Endothelial cell of umbilical vein (primary cell): ENCODE measurements around the gene DOCK8. TPM values are rescaled to one million over a fixed set of nuclear protein-coding genes. Genes with fewer than 3 reads are reported as not detected.

Source experiments
- BruUV-seq: library from RNA; stranded (reverse); fragments of 400-500 nt; replicated peaks from 2 replicates; lab custom pipeline; 2021; lab: Mats Ljungman, UMichigan
- CTCF ChIA-PET: fragments of 300-600, 350-600 bp; sonication (Branson Sonifier 250); formaldehyde crosslinking; loops from one replicate; lab custom pipeline; 2021; ENCODE audit warnings: antibody characterized with exemption, inconsistent platforms; lab: Charles Lee
- POLR2A ChIA-PET: fragments of 300-600, 350-600 bp; sonication (Branson Sonifier 250); formaldehyde crosslinking; loops from one replicate; lab custom pipeline; 2021; ENCODE audit warnings: antibody characterized with exemption, inconsistent platforms; lab: Charles Lee
- DNase-seq: peaks from one replicate; pipeline ENCODE4 v3.0.0-alpha.2; 2011; ENCODE audit warnings: low read depth, low spot score
- FAIRE-seq: peaks from 2 replicates; lab custom pipeline; 2011; peaks lifted over from hg19 to GRCh38; lab: Jason Lieb, UNC
- H2AFZ ChIP-seq: 2 replicates; pipeline ENCODE4 v1.6.0; 2012; ENCODE audit warnings: low read depth, low read length, control low read depth, inconsistent platforms
- H3K27ac ChIP-seq: 2 replicates; pipeline ENCODE4 v1.5.1; 2011; ENCODE audit warnings: low read depth, mild to moderate bottlenecking, control low read depth, low read length, moderate library complexity; ENCODE audit not compliant: insufficient read depth
- H3K27me3 ChIP-seq, 2 experiments: 2 replicates each; pipeline versions ENCODE4 v1.6.0 to v1.6.1; 2011; ENCODE audit warnings: low read length in 2 of 2, mixed read lengths in 1 of 2; ENCODE audit not compliant: control insufficient read depth in 2 of 2, insufficient read depth in 2 of 2
- H3K36me3 ChIP-seq, 2 experiments: 2 replicates in 1 of 2; 3 replicates in 1 of 2; pipeline ENCODE4 v1.5.1; 2011; ENCODE audit warnings: low read length in 2 of 2, mild to moderate bottlenecking in 1 of 2, moderate library complexity in 1 of 2; ENCODE audit not compliant: control insufficient read depth in 2 of 2, insufficient read depth in 2 of 2; ENCODE audit errors: extremely low read depth in 1 of 2
- H3K4me1 ChIP-seq: 3 replicates; pipeline ENCODE4 v1.5.1; 2011; ENCODE audit warnings: mild to moderate bottlenecking, low read length; ENCODE audit not compliant: control insufficient read depth, insufficient read depth; ENCODE audit errors: extremely low read depth
- H3K4me2 ChIP-seq: 2 replicates; pipeline ENCODE4 v1.6.1; 2011; ENCODE audit warnings: low read length, control low read depth, mixed read lengths; ENCODE audit not compliant: insufficient read depth
- H3K4me3 ChIP-seq, 3 experiments: fragments of 200-600 bp in 1 of 3; sonication (generic), shearing (Covaris generic) in 1 of 3; replicated peaks in 1 of 3; 2 replicates each; pipeline ENCODE4 v1.5.1; 2011 to 2016; ENCODE audit warnings: control low read depth in 3 of 3, low read length in 3 of 3, mild to moderate bottlenecking in 2 of 3, inconsistent platforms in 1 of 3, low read depth in 1 of 3, moderate library complexity in 1 of 3; ENCODE audit not compliant: insufficient read depth in 1 of 3
- H3K79me2 ChIP-seq: 2 replicates; pipeline ENCODE4 v1.6.0; 2012; ENCODE audit warnings: low read length, inconsistent platforms; ENCODE audit not compliant: control insufficient read depth, insufficient read depth
- H3K9ac ChIP-seq: replicated peaks from 2 replicates; pipeline ENCODE3; 2011; ENCODE audit warnings: low read length, control low read depth; ENCODE audit not compliant: insufficient read depth; ENCODE audit errors: extremely low read depth
- H3K9me1 ChIP-seq: replicated peaks from 3 replicates; pipeline ENCODE4 v1.6.0; 2011; ENCODE audit warnings: mild to moderate bottlenecking, low read length; ENCODE audit not compliant: control insufficient read depth, insufficient read depth; ENCODE audit errors: extremely low read depth
- H3K9me3 ChIP-seq: replicated peaks from 2 replicates; pipeline ENCODE4 v1.5.1; 2012; ENCODE audit warnings: low read length, inconsistent platforms; ENCODE audit not compliant: control insufficient read depth, insufficient read depth
- H4K20me1 ChIP-seq: replicated peaks from 2 replicates; pipeline ENCODE3; 2011; ENCODE audit warnings: mild to moderate bottlenecking, low read length; ENCODE audit not compliant: control insufficient read depth, insufficient read depth; ENCODE audit errors: extremely low read depth
- CTCF ChIP-seq, 2 donors: IDR thresholded peaks; 1 replicate in 1 of 2; 2 replicates in 1 of 2; pipeline ENCODE4 v1.5.1; 2011; ENCODE audit warnings: low read length in 2 of 2, mild to moderate bottlenecking in 2 of 2, moderate library complexity in 2 of 2, control low read depth in 1 of 2, inconsistent platforms in 1 of 2, low read depth in 1 of 2; ENCODE audit not compliant: insufficient read depth in 1 of 2; ENCODE audit errors: extremely low read depth in 1 of 2
- EZH2 ChIP-seq: IDR thresholded peaks from 2 replicates; pipeline ENCODE4 v1.6.1; 2012; ENCODE audit warnings: borderline replicate concordance, low read depth, mild to moderate bottlenecking, moderate library complexity, low read length, inconsistent platforms; ENCODE audit not compliant: severe bottlenecking
- FOS ChIP-seq: IDR thresholded peaks from 2 replicates; pipeline ENCODE4 v1.6.1; 2011; ENCODE audit warnings: mild to moderate bottlenecking, low read length, moderate library complexity, borderline replicate concordance; ENCODE audit not compliant: insufficient read depth
- GATA2 ChIP-seq: IDR thresholded peaks from 2 replicates; pipeline ENCODE4 v1.7.0; 2011; ENCODE audit warnings: low read depth, mild to moderate bottlenecking, moderate library complexity, mixed read lengths, low read length; ENCODE audit not compliant: insufficient read length, insufficient read depth
- JUN ChIP-seq: IDR thresholded peaks from 2 replicates; pipeline ENCODE4 v1.6.1; 2011; ENCODE audit warnings: borderline replicate concordance, low read depth; ENCODE audit not compliant: insufficient read length, insufficient read depth
- MAX ChIP-seq: IDR thresholded peaks from 2 replicates; pipeline ENCODE4 v1.6.1; 2011; ENCODE audit not compliant: insufficient read depth, insufficient read length
- MYC ChIP-seq: IDR thresholded peaks from one replicate; pipeline ENCODE4 v1.6.1; 2011; ENCODE audit warnings: mild to moderate bottlenecking, low read depth, low read length
- POLR2A ChIP-seq: IDR thresholded peaks from 2 replicates; pipeline ENCODE4 v1.6.1; 2012; ENCODE audit warnings: low read depth, mild to moderate bottlenecking, control low read depth, low read length
- POLR2AphosphoS5 ChIP-seq: IDR thresholded peaks from 2 replicates; pipeline ENCODE4 v1.6.1; 2012; ENCODE audit warnings: low read depth, mild to moderate bottlenecking, control low read depth, low read length, moderate library complexity; ENCODE audit not compliant: insufficient read depth
- dilution Hi-C: fragments of 300-500 bp; cut with MboI; formaldehyde crosslinking; loops from one replicate; pipeline ENCODE4 v1.15.0; 2019; ENCODE audit warnings: low sequenced_read_pairs; ENCODE audit not compliant: extremely low pct_ligation_motif_present
- intact Hi-C: fragments of 100-400 bp; cut with micrococcal nuclease; formaldehyde crosslinking; loops from one replicate; pipeline ENCODE4 v1.10.0; 2022
- polyA plus RNA-seq, 4 experiments: library from polyadenylated mRNA; depleted of rRNA in 3 of 4; stranded (reverse) in 3 of 4; unstranded in 1 of 4; fragments of >200 nt; gene quantifications; 2 replicates each; pipeline versions ENCODE4 v1.2.1 to v1.2.3, GENCODE V29; 2011 to 2012; ENCODE audit warnings: missing spikeins in 1 of 4
- total RNA-seq: library from RNA; stranded (reverse); gene quantifications from 2 replicates; pipeline ENCODE4 v1.2.3, GENCODE V29; 2021

Gene DOCK8
- total and polyA plus RNA-seq, 2 donors (not counting 3 experiments of a cell fraction or from before 2014, with no cell fraction given), result 0.54 to 1.3 TPM

- Histone ChIP-seq H3K79me2 (no peaks in the 10 kb centered on the region), H3K27me3 (no peaks in the 10 kb centered on the region), H3K9me3 (no peaks in the 10 kb centered on the region), H3K36me3 (no peaks in the 10 kb centered on the region), H2AFZ (no peak overlapping the region), H3K27ac (no peak overlapping the region), H3K9me1 (no peaks in the 10 kb centered on the region), H3K4me2 (no peak overlapping the region), H3K4me1 (no peaks in the 10 kb centered on the region), H3K4me3 (no peak overlapping the region), H3K9ac (no peak overlapping the region), H4K20me1 (no peaks in the 10 kb centered on the region)
- dilution Hi-C loops, result no loop called here
- ChIA-PET CTCF (interaction anchor here (1.8 kb wide), 1 partner anchor 10 kb away, joined by 4 read pairs; no protein-coding TSS in a partner anchor), POLR2A (no interaction called here)
- no TSS peak for BruUV-seq
- intact Hi-C loops, result loop anchor here (2.0 kb wide), 1 partner anchor 92 kb away; the partner anchor contains the start of gene DOCK8
- no peak for TF ChIP-seq MYC
- no peak for TF ChIP-seq EZH2
- TF ChIP-seq CTCF (IDR thresholded peaks at IDR 0.05; ENCODE audit: extremely low read depth in 1 of 2, insufficient read depth in 1 of 2, low read depth in 1 of 2, low read length in 2 of 2), result no peak
- no peak for TF ChIP-seq MAX
- no peak for TF ChIP-seq FOS
- no peak for TF ChIP-seq JUN
- no peak for TF ChIP-seq POLR2AphosphoS5
- no peak for TF ChIP-seq POLR2A
- no peak for TF ChIP-seq GATA2
- FAIRE-seq (no peak), DNase-seq (no peak)
Observed at GRCh38 chr9:306907-307306, 92.2 kb downstream of the DOCK8 start.
